OCI-LY7 (cell line): ENCODE measurements around the gene MCRIP1.

Experiments used
- EZH2phosphoT487 ChIP-seq: fragments of 200-600 bp; sonication (generic); IDR thresholded peaks from 2 replicates; pipeline ENCODE4 v1.6.1; 2018; ENCODE audit warnings: low read depth, borderline replicate concordance, mild to moderate bottlenecking, mixed run types, antibody characterized with exemption, low read length, moderate library complexity, mixed read lengths
- TF ChIP-seq, protein P1 (sequence below): fragments of 200-600 bp; sonication (generic); conservative IDR thresholded peaks from 2 replicates; pipeline ENCODE4 v1.5.1; 2014; ENCODE audit warnings: mild to moderate bottlenecking, antibody characterized with exemption, low read length, moderate library complexity, mixed read lengths

- TF ChIP-seq, protein P1, sequence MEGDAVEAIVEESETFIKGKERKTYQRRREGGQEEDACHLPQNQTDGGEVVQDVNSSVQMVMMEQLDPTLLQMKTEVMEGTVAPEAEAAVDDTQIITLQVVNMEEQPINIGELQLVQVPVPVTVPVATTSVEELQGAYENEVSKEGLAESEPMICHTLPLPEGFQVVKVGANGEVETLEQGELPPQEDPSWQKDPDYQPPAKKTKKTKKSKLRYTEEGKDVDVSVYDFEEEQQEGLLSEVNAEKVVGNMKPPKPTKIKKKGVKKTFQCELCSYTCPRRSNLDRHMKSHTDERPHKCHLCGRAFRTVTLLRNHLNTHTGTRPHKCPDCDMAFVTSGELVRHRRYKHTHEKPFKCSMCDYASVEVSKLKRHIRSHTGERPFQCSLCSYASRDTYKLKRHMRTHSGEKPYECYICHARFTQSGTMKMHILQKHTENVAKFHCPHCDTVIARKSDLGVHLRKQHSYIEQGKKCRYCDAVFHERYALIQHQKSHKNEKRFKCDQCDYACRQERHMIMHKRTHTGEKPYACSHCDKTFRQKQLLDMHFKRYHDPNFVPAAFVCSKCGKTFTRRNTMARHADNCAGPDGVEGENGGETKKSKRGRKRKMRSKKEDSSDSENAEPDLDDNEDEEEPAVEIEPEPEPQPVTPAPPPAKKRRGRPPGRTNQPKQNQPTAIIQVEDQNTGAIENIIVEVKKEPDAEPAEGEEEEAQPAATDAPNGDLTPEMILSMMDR, result no peak
- TF ChIP-seq EZH2phosphoT487, result no peak
These were observed 28.3 kb downstream of the MCRIP1 start for GRCh38 chr17:81804559-81805399.
